Adrenal gland (tissue), 12 donors: ENCODE measurements around the gene ZDHHC17. TPM values are rescaled to one million over a fixed set of nuclear protein-coding genes. Genes with fewer than 3 reads are reported as not detected.

ENCODE experiments used
- DNase-seq, 7 donors: peaks; one replicate each; pipeline ENCODE4 v3.0.0-alpha.2; 2019 to 2020
- H3K27ac ChIP-seq, 5 donors: fragments of 200-600 bp; sonication (generic) in 4 of 5; 1 replicate in 3 of 5; 2 replicates in 2 of 5; pipeline versions ENCODE4 v1.5.1 to v1.8.0; 2016 to 2020; ENCODE audit warnings: mild to moderate bottlenecking in 1 of 5
- H3K27me3 ChIP-seq: fragments of 200-600 bp; 2 replicates; pipeline ENCODE4 v1.8.0; 2021
- H3K36me3 ChIP-seq, 2 donors: fragments of 200-600 bp; replicated peaks in 1 of 2; 1 replicate in 1 of 2; 2 replicates in 1 of 2; pipeline versions ENCODE4 v1.5.1 to v1.8.0; 2018 to 2022
- H3K4me1 ChIP-seq, 2 donors: fragments of 200-600 bp; replicated peaks in 1 of 2; 1 replicate in 1 of 2; 2 replicates in 1 of 2; pipeline versions ENCODE4 v1.5.1 to v1.8.0; 2018 to 2021
- H3K4me3 ChIP-seq, 4 donors: fragments of 200-600 bp; sonication (generic) in 3 of 4; one replicate each; pipeline ENCODE4 v1.5.1; 2016 to 2018
- H3K9me3 ChIP-seq, 3 donors: fragments of 200-600 bp; sonication (generic) in 1 of 3; replicated peaks in 1 of 3; 1 replicate in 2 of 3; 2 replicates in 1 of 3; pipeline versions ENCODE4 v1.5.1 to v1.8.0; 2016 to 2021
- CTCF ChIP-seq, 6 experiments: fragments of 450-650 bp in 4 of 6; fragments of 200-600 bp in 2 of 6; sonication (generic) in 1 of 6; IDR thresholded peaks; 1 replicate in 5 of 6; 2 replicates in 1 of 6; pipeline versions ENCODE4 v1.5.1 to v1.8.0; 2016 to 2021; ENCODE audit warnings: antibody characterized with exemption in 6 of 6, mild to moderate bottlenecking in 2 of 6, moderate library complexity in 1 of 6
- POLR2A ChIP-seq, 2 donors: fragments of 450-650 bp; IDR thresholded peaks; one replicate each; pipeline ENCODE4 v1.6.1; 2017; ENCODE audit warnings: antibody characterized with exemption in 2 of 2, mild to moderate bottlenecking in 2 of 2, moderate library complexity in 1 of 2
- WGBS, 4 donors: extraction: QIAGEN DNeasy Blood & Tissue Kit in 2 of 4; methylation state at CpG; one replicate each; pipeline versions ENCODE4 v1.1.5 to v1.1.7; 2013 to 2017; 5-methylcytosine and 5-hydroxymethylcytosine counted together
- intact Hi-C, 2 donors: fragments of 100-400 bp; cut with DNase I; formaldehyde crosslinking; loops; one replicate each; pipeline versions ENCODE4 v1.14.1 to v1.15.0; 2022 to 2023
- polyA plus RNA-seq, 3 donors: library from polyadenylated mRNA; stranded (reverse); fragments of 200-250 nt in 2 of 3; fragments of 350-450 nt in 1 of 3; fragmentation: Illumina TruSeq in 1 of 3; extraction: RNeasy Lipid Tissue Mini Kit (QIAGEN cat#74804) in 1 of 3; gene quantifications; one replicate each; pipeline ENCODE4 v1.2.3, GENCODE V29; 2013 to 2014
- total RNA-seq, 9 donors: library from RNA; depleted of rRNA in 4 of 9; stranded (reverse); fragments of >200 nt in 4 of 9; fragments of 120-200 nt in 1 of 9; fragmentation: NEBNext Ultra II Directional in 1 of 9; extraction: Animal tissue kit (Norgen Biotek cat#: 25700) in 1 of 9; gene quantifications; one replicate each; pipeline versions ENCODE4 v1.1.0 to v1.2.4, GENCODE V29; 2013 to 2023
- donor health status: healthy with polysubstance abuse.
- donor health status: Bipolar disorder and iron deficiency.
- donor health status: DM: yes; HTN: yes; CAD: no.
- donor health status: DM: no; HTN: no; CAD: no.
- donor health status: DM: no; HTN: no; CAD: no.
- donor health status: DM: yes; HTN: yes; CAD: no.

ZDHHC17 gene
- total and polyA plus RNA-seq, 12 donors, result 17.7 to 102 (median 31.7) TPM

DNA sequence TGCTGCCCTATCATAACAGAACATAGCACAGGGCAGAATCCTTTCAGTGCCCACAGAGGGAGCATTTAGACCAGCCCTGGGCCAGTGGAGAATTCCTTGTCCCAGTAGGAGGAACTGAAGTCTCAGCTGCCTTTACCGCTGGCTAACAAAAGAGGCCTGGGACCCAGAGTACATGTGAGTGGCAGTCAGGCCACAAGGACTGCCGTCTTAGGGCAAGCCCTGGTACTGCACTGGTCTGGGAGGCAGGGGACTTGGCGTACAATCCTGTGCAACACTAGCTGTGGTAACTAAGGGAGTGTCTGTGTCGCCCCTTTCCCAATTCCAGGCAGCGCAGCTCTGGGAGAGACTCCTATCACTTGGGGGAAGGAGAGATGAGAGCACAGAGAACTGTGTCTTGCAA lies 131.9 kb downstream of the ZDHHC17 start:
- no peaks in the 10 kb centered on the region for H3K9me3 ChIP-seq
- H3K36me3 ChIP-seq, result no peaks in the 10 kb centered on the region
- H3K4me1 ChIP-seq, result no peaks in the 10 kb centered on the region
- H3K4me3 ChIP-seq, result no peak overlapping the region
- 90 to 100% (median 95%) methylated on average over 2 to 5 of the region's 5 CpGs for WGBS, 4 donors
- H3K27ac ChIP-seq, result no peak overlapping the region
- TF ChIP-seq CTCF (IDR thresholded peaks at IDR 0.05) (no peak), POLR2A (IDR thresholded peaks at IDR 0.05) (no peak)
- H3K27me3 ChIP-seq, result no peaks in the 10 kb centered on the region
- no peak for DNase-seq
- intact Hi-C loops, result no loop called here

GRCh38 chr12:76896274-76896673 lies 132.4 kb downstream of the ZDHHC17 start:
- H3K4me3 ChIP-seq, result no peak overlapping the region
- intact Hi-C loops, result no loop called here

GRCh38 chr12:76898442-76898841 lies 134.5 kb downstream of the ZDHHC17 start:
- no peak for DNase-seq
- 65 to 82% (median 73%) methylated on average over 1 of the region's 1 CpG for WGBS, 4 donors
- TF ChIP-seq POLR2A (IDR thresholded peaks at IDR 0.05), result no peak
- no peak for TF ChIP-seq CTCF (IDR thresholded peaks at IDR 0.05)
- Histone ChIP-seq H3K4me3 (no peak overlapping the region), H3K36me3 (no peaks in the 10 kb centered on the region), H3K4me1 (no peaks in the 10 kb centered on the region), H3K27ac (no peak overlapping the region), H3K9me3 (no peaks in the 10 kb centered on the region), H3K27me3 (no peaks in the 10 kb centered on the region)
- intact Hi-C loops, result no loop called here

More at GRCh38 chr12:76896274-76896673, 132.4 kb downstream of the ZDHHC17 start:
- Histone ChIP-seq H3K27ac (no peak overlapping the region), H3K9me3 (no peaks in the 10 kb centered on the region), H3K36me3 (no peaks in the 10 kb centered on the region), H3K27me3 (no peaks in the 10 kb centered on the region), H3K4me1 (no peaks in the 10 kb centered on the region)
- TF ChIP-seq POLR2A (IDR thresholded peaks at IDR 0.05), result no peak
- TF ChIP-seq CTCF (IDR thresholded peaks at IDR 0.05), result no peak
- no peak for DNase-seq
- WGBS, 4 donors, result 89 to 100% (median 100%) methylated on average over 1 of the region's 1 CpG

DNA sequence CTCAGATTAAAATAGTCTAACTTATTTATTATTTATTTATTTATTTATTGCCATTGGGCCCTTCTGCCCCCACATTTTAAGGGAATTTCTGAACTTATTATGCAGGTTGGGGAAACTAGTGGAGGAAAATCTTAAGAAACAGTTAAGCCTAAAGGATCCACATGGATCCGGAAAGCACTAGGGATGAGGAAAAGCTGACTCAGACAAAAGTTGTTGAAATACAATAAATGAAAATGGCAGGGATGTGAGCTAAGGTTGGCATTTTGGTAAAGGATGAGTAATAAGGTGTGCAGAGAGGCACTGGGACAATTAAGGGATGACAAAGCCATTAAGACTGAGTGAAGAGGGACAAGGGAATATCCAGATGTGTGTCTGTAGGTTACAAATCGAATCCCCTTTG lies 135.6 kb downstream of the ZDHHC17 start:
- intact Hi-C loops, result no loop called here
- Histone ChIP-seq H3K27me3 (no peaks in the 10 kb centered on the region), H3K27ac (no peak overlapping the region), H3K4me3 (no peak overlapping the region), H3K4me1 (no peaks in the 10 kb centered on the region), H3K36me3 (no peaks in the 10 kb centered on the region), H3K9me3 (no peaks in the 10 kb centered on the region)
- WGBS, 4 donors, result 88 to 98% (median 91%) methylated on average over 2 of the region's 2 CpGs
- no peak for DNase-seq
- no peak for TF ChIP-seq CTCF (IDR thresholded peaks at IDR 0.05)
- no peak for TF ChIP-seq POLR2A (IDR thresholded peaks at IDR 0.05)
